ENCODE results near the gene NCKAP1. TPM values are rescaled to one million over a fixed set of nuclear protein-coding genes. Genes with fewer than 3 reads are reported as not detected.

Gene NCKAP1, protein sequence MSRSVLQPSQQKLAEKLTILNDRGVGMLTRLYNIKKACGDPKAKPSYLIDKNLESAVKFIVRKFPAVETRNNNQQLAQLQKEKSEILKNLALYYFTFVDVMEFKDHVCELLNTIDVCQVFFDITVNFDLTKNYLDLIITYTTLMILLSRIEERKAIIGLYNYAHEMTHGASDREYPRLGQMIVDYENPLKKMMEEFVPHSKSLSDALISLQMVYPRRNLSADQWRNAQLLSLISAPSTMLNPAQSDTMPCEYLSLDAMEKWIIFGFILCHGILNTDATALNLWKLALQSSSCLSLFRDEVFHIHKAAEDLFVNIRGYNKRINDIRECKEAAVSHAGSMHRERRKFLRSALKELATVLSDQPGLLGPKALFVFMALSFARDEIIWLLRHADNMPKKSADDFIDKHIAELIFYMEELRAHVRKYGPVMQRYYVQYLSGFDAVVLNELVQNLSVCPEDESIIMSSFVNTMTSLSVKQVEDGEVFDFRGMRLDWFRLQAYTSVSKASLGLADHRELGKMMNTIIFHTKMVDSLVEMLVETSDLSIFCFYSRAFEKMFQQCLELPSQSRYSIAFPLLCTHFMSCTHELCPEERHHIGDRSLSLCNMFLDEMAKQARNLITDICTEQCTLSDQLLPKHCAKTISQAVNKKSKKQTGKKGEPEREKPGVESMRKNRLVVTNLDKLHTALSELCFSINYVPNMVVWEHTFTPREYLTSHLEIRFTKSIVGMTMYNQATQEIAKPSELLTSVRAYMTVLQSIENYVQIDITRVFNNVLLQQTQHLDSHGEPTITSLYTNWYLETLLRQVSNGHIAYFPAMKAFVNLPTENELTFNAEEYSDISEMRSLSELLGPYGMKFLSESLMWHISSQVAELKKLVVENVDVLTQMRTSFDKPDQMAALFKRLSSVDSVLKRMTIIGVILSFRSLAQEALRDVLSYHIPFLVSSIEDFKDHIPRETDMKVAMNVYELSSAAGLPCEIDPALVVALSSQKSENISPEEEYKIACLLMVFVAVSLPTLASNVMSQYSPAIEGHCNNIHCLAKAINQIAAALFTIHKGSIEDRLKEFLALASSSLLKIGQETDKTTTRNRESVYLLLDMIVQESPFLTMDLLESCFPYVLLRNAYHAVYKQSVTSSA
- total RNA-seq, result 10 to 100 TPM; 40.1 to 62.5 (median 58.4) TPM
- 10 to 100 TPM in 1 of 3 donors, 1 to 10 TPM in 2; 8.9 to 13.3 (median 9.4) TPM for polyA plus RNA-seq
- long read RNA-seq, donor 1, full-length matches to known transcripts, result 4 of 4 reads
- long read RNA-seq, donor 1, partial matches to known transcripts, result 0 of 4 reads
- long read RNA-seq, donor 1, other reads (novel, unspliced or antisense), result 0 of 4 reads
- long read RNA-seq, donor 2, full-length matches to known transcripts, result 5 of 18 reads
- long read RNA-seq, donor 2, partial matches to known transcripts, result 13 of 18 reads
- long read RNA-seq, donor 2, other reads (novel, unspliced or antisense), result 0 of 18 reads

GRCh38 chr2:183038341-183039300 lies at the start of gene NCKAP1:
Gene NCKAP1 (minus strand): TSS chr2:183038457. CDS start chr2:183038099, 358 bp downstream.
- Histone ChIP-seq H3K36me3 (no peaks in the 10 kb centered on the region), H3K4me1 (peaks cover 18 to 59% (median 47%) of the 10 kb centered on the region in 6 donors), H3K4me3 (peak within 1 kb of the TSS; percentile 49 to 84 (median 60)), H3K9me3 (no peaks in the 10 kb centered on the region), H3K27me3 (replicated peaks in 1 of 7) (peaks cover 0 to 100% (median 24%) of the 10 kb centered on the region in 7 donors), H3K27ac (peak within 1 kb of the TSS; percentile 85 to 94 (median 93))
- WGBS, 5 donors, result 3 to 4% (median 3%) methylated on average over 37 to 68 of the region's 68 CpGs
- intact Hi-C loops (cut with DNase I; ENCODE audit: low total_unique reads), result no loop called here
- peak; percentile 96 for DNase-seq
- TF ChIP-seq POLR2AphosphoS5 (IDR thresholded peaks at IDR 0.05), result peak; percentile 28 to 80 (median 78)
- peak in 1 of 3 donors; percentile 5 for TF ChIP-seq POLR2A (IDR thresholded peaks at IDR 0.05)
- TF ChIP-seq CTCF (IDR thresholded peaks at IDR 0.05 in 8 of 11, conservative IDR thresholded peaks at IDR 0.05 in 3 of 11), result peak in 10 of 11 experiments; percentile 32 to 98 (median 92)

DNA sequence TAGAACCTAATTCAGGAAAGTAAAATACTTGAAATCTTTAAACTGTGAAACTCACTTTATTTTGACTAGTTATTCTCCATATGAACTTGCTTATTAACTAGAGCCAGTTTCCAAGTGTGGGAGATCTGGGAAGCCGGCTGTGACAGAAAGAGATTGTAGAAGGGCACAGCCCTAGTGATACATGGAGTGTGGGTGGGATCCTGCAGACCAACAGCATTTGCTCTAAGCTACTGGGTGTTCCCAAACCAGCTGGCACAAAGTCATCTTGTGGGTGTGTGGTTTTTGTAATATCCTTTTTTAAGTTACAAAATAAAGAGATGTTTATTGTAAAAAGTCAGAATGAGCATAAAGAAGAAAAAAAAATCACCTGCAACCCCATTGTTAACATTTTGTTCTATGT lies 43.7 kb upstream of the NCKAP1 start:
- TF ChIP-seq POLR2A (IDR thresholded peaks at IDR 0.05) (no peak), CTCF (IDR thresholded peaks at IDR 0.05 in 8 of 11, conservative IDR thresholded peaks at IDR 0.05 in 3 of 11) (no peak), POLR2AphosphoS5 (IDR thresholded peaks at IDR 0.05) (no peak)
- intact Hi-C loops (cut with DNase I; ENCODE audit: low total_unique reads), result no loop called here

GRCh38 chr2:183079139-183079775 lies 41.0 kb upstream of the NCKAP1 start:
- peak overlapping the region; percentile 32 to 90 (median 82) for H3K27ac ChIP-seq
- WGBS, 5 donors, result 21 to 33% (median 27%) methylated on average over 13 of the region's 13 CpGs
- no peak for DNase-seq
- H3K4me1 ChIP-seq, result peaks cover 0 to 24% (median 15%) of the 10 kb centered on the region in 6 donors
- no peaks in the 10 kb centered on the region for H3K9me3 ChIP-seq
- H3K27me3 ChIP-seq (replicated peaks in 1 of 7), result peaks cover 0 to 10% (median 0%) of the 10 kb centered on the region in 7 donors
- peak in 1 of 11 experiments; percentile 8 for TF ChIP-seq CTCF (IDR thresholded peaks at IDR 0.05 in 8 of 11, conservative IDR thresholded peaks at IDR 0.05 in 3 of 11)
- no peak for TF ChIP-seq POLR2AphosphoS5 (IDR thresholded peaks at IDR 0.05)
- no peak for TF ChIP-seq POLR2A (IDR thresholded peaks at IDR 0.05)
- H3K36me3 ChIP-seq, result no peaks in the 10 kb centered on the region
- H3K4me3 ChIP-seq, result peak overlapping the region; percentile 49 to 81 (median 66)
- intact Hi-C loops (cut with DNase I; ENCODE audit: low total_unique reads), result no loop called here

More for the DNA sequence above, 43.7 kb upstream of the NCKAP1 start:
- WGBS, 5 donors, result 36 to 67% (median 45%) methylated on average over 1 of the region's 1 CpG
- Histone ChIP-seq H3K4me3 (no peak overlapping the region), H3K27me3 (replicated peaks in 1 of 7) (peaks cover 0 to 10% (median 0%) of the 10 kb centered on the region in 7 donors), H3K4me1 (peaks cover 0 to 24% (median 15%) of the 10 kb centered on the region in 6 donors), H3K27ac (no peak overlapping the region), H3K9me3 (no peaks in the 10 kb centered on the region), H3K36me3 (no peaks in the 10 kb centered on the region)
- no peak for DNase-seq
